Fibroblast of pulmonary artery (primary cell): ENCODE data around the gene CCT6A.
"Not testable (repeated sequence)": the region's sequence is repeated elsewhere in the genome, so short reads cannot be mapped to it uniquely, and the experiment has no call there.

Experiments used
- DNase-seq: peaks from one replicate; pipeline ENCODE4 v3.0.0-alpha.2; 2010; ENCODE audit warnings: low read depth
- H3K4me3 ChIP-seq: replicated peaks from 2 replicates; pipeline ENCODE4 v1.5.1; 2011; ENCODE audit warnings: low read depth, mild to moderate bottlenecking, control low read depth, low read length, moderate library complexity
- CTCF ChIP-seq: IDR thresholded peaks from 2 replicates; pipeline ENCODE4 v1.5.1; 2011; ENCODE audit warnings: mild to moderate bottlenecking, control low read depth, low read length, inconsistent platforms; ENCODE audit errors: missing control alignments

Gene CCT6A

GRCh38 chr7:56097700-56098099, 46.1 kb downstream of the CCT6A start:
- peak; percentile 80 for DNase-seq
- TF ChIP-seq CTCF = no peak
- no peak overlapping the region for H3K4me3 ChIP-seq

GRCh38 chr7:56098187-56099008, 46.8 kb downstream of the CCT6A start:
- not testable (repeated sequence) for DNase-seq, H3K4me3 ChIP-seq

GRCh38 chr7:56099653-56100052, 48.1 kb downstream of the CCT6A start:
- DNase-seq = no peak
- no peak for TF ChIP-seq CTCF
- no peak overlapping the region for H3K4me3 ChIP-seq

GRCh38 chr7:56104138-56104537, 52.6 kb downstream of the CCT6A start:
- not testable (repeated sequence) for DNase-seq, H3K4me3 ChIP-seq

- peak overlapping the region; percentile 85 for H3K4me3 ChIP-seq
- no peak for TF ChIP-seq CTCF
- DNase-seq = peak; percentile 77
These were observed 53.9 kb downstream of the CCT6A start for GRCh38 chr7:56105508-56105907.

- H3K4me3 ChIP-seq = peak within 1 kb of the TSS; percentile 85
- DNase-seq = peak; percentile 99
- TF ChIP-seq CTCF = no peak
These were observed 54.8 kb downstream of the CCT6A start, which contains the start of gene CHCHD2 for GRCh38 chr7:56106108-56107073. Gene CHCHD2, minus strand, starts transcription at chr7:56106476. Its CDS starts 63 bp downstream, at chr7:56106413.

GRCh38 chr7:56107954-56108258, 56.3 kb downstream of the CCT6A start:
- no peak for TF ChIP-seq CTCF
- DNase-seq = no peak
- no peak overlapping the region for H3K4me3 ChIP-seq
